OCI-LY1 (cell line): Measurements from ENCODE around the gene CDC27.

Experiments used
- H2AFZ ChIP-seq: fragments of 200-600 bp; sonication (generic), shearing (Covaris generic); 2 replicates; pipeline ENCODE4 v1.6.0; 2014; ENCODE audit warnings: antibody characterized with exemption, mild to moderate bottlenecking, low read length
- H3F3A ChIP-seq: fragments of 200-600 bp; sonication (generic), shearing (Covaris generic); 2 replicates; pipeline ENCODE4 v1.6.0; 2014; ENCODE audit warnings: mild to moderate bottlenecking, antibody characterized with exemption, low read length, moderate library complexity; ENCODE audit not compliant: insufficient read depth
- H3K27ac ChIP-seq: fragments of 200-600 bp; sonication (generic); 2 replicates; pipeline ENCODE4 v1.5.1; 2014; ENCODE audit warnings: low read length, mixed run types, mild to moderate bottlenecking, low read depth; ENCODE audit not compliant: poor library complexity, severe bottlenecking
- H3K27me3 ChIP-seq: fragments of 200-600 bp; sonication (generic); 2 replicates; pipeline ENCODE4 v1.6.0; 2014; ENCODE audit warnings: antibody characterized with exemption, mild to moderate bottlenecking, low read length, moderate library complexity; ENCODE audit not compliant: insufficient read depth
- H3K36me3 ChIP-seq: fragments of 200-600 bp; sonication (generic); 2 replicates; pipeline ENCODE4 v1.6.1; 2014; ENCODE audit warnings: mild to moderate bottlenecking, antibody characterized with exemption, low read length, moderate library complexity, mixed read lengths; ENCODE audit not compliant: insufficient read depth
- H3K4me1 ChIP-seq: fragments of 200-600 bp; sonication (generic); 2 replicates; pipeline ENCODE4 v1.5.1; 2014; ENCODE audit warnings: mild to moderate bottlenecking, low read length, moderate library complexity; ENCODE audit not compliant: insufficient read depth, severe bottlenecking
- H3K4me2 ChIP-seq: fragments of 200-600 bp; sonication (generic), shearing (Covaris generic); 2 replicates; pipeline ENCODE4 v1.6.1; 2014; ENCODE audit warnings: low read length
- H3K4me3 ChIP-seq: fragments of 200-600 bp; sonication (generic); 2 replicates; pipeline ENCODE4 v1.5.1; 2014; ENCODE audit warnings: low read length, low read depth, mild to moderate bottlenecking, mixed read lengths; ENCODE audit not compliant: poor library complexity, severe bottlenecking
- H3K79me2 ChIP-seq: fragments of 200-600 bp; shearing (Covaris generic); 2 replicates; pipeline ENCODE4 v1.6.1; 2016; ENCODE audit warnings: mixed run types, low read length, mixed read lengths; ENCODE audit not compliant: insufficient read depth
- H3K9ac ChIP-seq: fragments of 200-600 bp; sonication (generic), shearing (Covaris generic); 2 replicates; pipeline ENCODE4 v1.6.1; 2014; ENCODE audit warnings: mild to moderate bottlenecking, low read length, mixed read lengths
- H3K9me2 ChIP-seq: fragments of 200-600 bp; sonication (generic), shearing (Covaris generic); 2 replicates; pipeline ENCODE4 v1.6.1; 2014; ENCODE audit warnings: low read depth, mild to moderate bottlenecking, low read length, mixed read lengths
- H3K9me3 ChIP-seq: fragments of 200-600 bp; shearing (Covaris generic); 2 replicates; pipeline ENCODE4 v1.6.1; 2014; ENCODE audit warnings: low read length, mixed read lengths
- H4K20me1 ChIP-seq: fragments of 200-600 bp; sonication (generic), shearing (Covaris generic); 2 replicates; pipeline ENCODE4 v1.6.0; 2016; ENCODE audit warnings: mild to moderate bottlenecking, low read length; ENCODE audit not compliant: insufficient read depth
- CTCF ChIP-seq: fragments of 200-600 bp; sonication (generic), shearing (Covaris generic); IDR thresholded peaks from 2 replicates; pipeline ENCODE4 v1.5.1; 2017; ENCODE audit warnings: mild to moderate bottlenecking, antibody characterized with exemption, low read length, moderate library complexity, mixed read lengths
- EZH2 ChIP-seq: fragments of 200-600 bp; sonication (generic), shearing (Covaris generic); IDR thresholded peaks from 2 replicates; pipeline ENCODE4 v1.8.0; 2017; ENCODE audit warnings: borderline replicate concordance, mixed run types, mild to moderate bottlenecking, antibody characterized with exemption, low read length, moderate library complexity, mixed read lengths

The CDC27 gene

GRCh38 chr17:47210779-47211178 is 21.7 kb upstream of the CDC27 start:
- Histone ChIP-seq H4K20me1 (no peaks in the 10 kb centered on the region), H3K9ac (no peak overlapping the region), H3K4me2 (no peak overlapping the region), H3F3A (no peaks in the 10 kb centered on the region), H3K27me3 (no peaks in the 10 kb centered on the region), H3K27ac (no peak overlapping the region), H3K79me2 (no peaks in the 10 kb centered on the region), H3K9me3 (no peaks in the 10 kb centered on the region), H2AFZ (no peak overlapping the region), H3K4me3 (no peak overlapping the region), H3K4me1 (peaks cover 36% of the 10 kb centered on the region), H3K36me3 (no peaks in the 10 kb centered on the region), H3K9me2 (no peaks in the 10 kb centered on the region)
- TF ChIP-seq EZH2 (no peak), CTCF (no peak)

- H3K4me1 ChIP-seq, result peaks cover 43% of the 10 kb centered on the region
Observed at GRCh38 chr17:47210105-47210504, 21.0 kb upstream of the CDC27 start.

GRCh38 chr17:47209499-47209898 is 20.4 kb upstream of the CDC27 start:
- no peak overlapping the region for H3K4me2 ChIP-seq
- no peaks in the 10 kb centered on the region for H3K79me2 ChIP-seq
- peaks cover 49% of the 10 kb centered on the region for H3K4me1 ChIP-seq
- H3K27me3 ChIP-seq, result no peaks in the 10 kb centered on the region
- no peaks in the 10 kb centered on the region for H3K9me2 ChIP-seq
- TF ChIP-seq EZH2 (no peak), CTCF (no peak)
- peaks cover 4% of the 10 kb centered on the region for H3F3A ChIP-seq
- no peak overlapping the region for H2AFZ ChIP-seq
- no peaks in the 10 kb centered on the region for H3K9me3 ChIP-seq
- no peaks in the 10 kb centered on the region for H3K36me3 ChIP-seq
- H3K4me3 ChIP-seq, result no peak overlapping the region
- H3K27ac ChIP-seq, result no peak overlapping the region
- H3K9ac ChIP-seq, result no peak overlapping the region
- no peaks in the 10 kb centered on the region for H4K20me1 ChIP-seq

More at GRCh38 chr17:47210105-47210504, 21.0 kb upstream of the CDC27 start:
- H3K27me3 ChIP-seq, result no peaks in the 10 kb centered on the region
- no peaks in the 10 kb centered on the region for H3K9me2 ChIP-seq
- H3K9me3 ChIP-seq, result no peaks in the 10 kb centered on the region
- no peak overlapping the region for H3K9ac ChIP-seq
- no peaks in the 10 kb centered on the region for H3K36me3 ChIP-seq
- no peaks in the 10 kb centered on the region for H4K20me1 ChIP-seq
- H2AFZ ChIP-seq, result no peak overlapping the region
- no peak overlapping the region for H3K4me2 ChIP-seq
- TF ChIP-seq CTCF (no peak), EZH2 (no peak)
- no peak overlapping the region for H3K27ac ChIP-seq
- H3K79me2 ChIP-seq, result no peaks in the 10 kb centered on the region
- H3K4me3 ChIP-seq, result no peak overlapping the region
- peaks cover 2% of the 10 kb centered on the region for H3F3A ChIP-seq
